ENCODE measurements around the gene POC1A.
A peak's percentile ranks its signal among the peaks of the same experiment; 100 is the strongest.

POC1A gene

GRCh38 chr3:52084216-52084945 lies 69.8 kb downstream of the POC1A start:
- no peak for DNase-seq (ENCODE audit: low spot score)

- no peak for DNase-seq (ENCODE audit: low spot score)
These were observed 70.6 kb downstream of the POC1A start for GRCh38 chr3:52083556-52084087.

- DNase-seq (ENCODE audit: low spot score), result no peak
These were observed 71.3 kb downstream of the POC1A start for GRCh38 chr3:52082951-52083350.

- no peak for DNase-seq (ENCODE audit: low spot score)
These were observed 73.1 kb downstream of the POC1A start for GRCh38 chr3:52080830-52081719.

- DNase-seq (ENCODE audit: low spot score), result no peak
These were observed 74.3 kb downstream of the POC1A start for GRCh38 chr3:52079958-52080357.

GRCh38 chr3:52078781-52079560 lies 75.3 kb downstream of the POC1A start:
- DNase-seq (ENCODE audit: low spot score), result no peak

GRCh38 chr3:52077925-52078324 lies 76.3 kb downstream of the POC1A start:
- DNase-seq (ENCODE audit: low spot score), result no peak

- DNase-seq (ENCODE audit: low spot score), result no peak
These were observed 77.1 kb downstream of the POC1A start for GRCh38 chr3:52076896-52077780.

GRCh38 chr3:52073490-52073889 lies 80.7 kb downstream of the POC1A start:
- DNase-seq (ENCODE audit: low spot score), result no peak

GRCh38 chr3:52072471-52072870 lies 81.8 kb downstream of the POC1A start:
- no peak for DNase-seq (ENCODE audit: low spot score)

GRCh38 chr3:52072020-52072419 lies 82.2 kb downstream of the POC1A start:
- DNase-seq (ENCODE audit: low spot score), result no peak

- no peak for DNase-seq (ENCODE audit: low spot score)
These were observed 83.2 kb downstream of the POC1A start for GRCh38 chr3:52070724-52071621.

GRCh38 chr3:52069855-52070254 lies 84.4 kb downstream of the POC1A start:
- DNase-seq (ENCODE audit: low spot score), result no peak

- no peak for DNase-seq (ENCODE audit: low spot score)
These were observed 85.1 kb downstream of the POC1A start for GRCh38 chr3:52069135-52069534.

- no peak for DNase-seq (ENCODE audit: low spot score)
These were observed 85.5 kb downstream of the POC1A start for GRCh38 chr3:52068730-52069129.

- no peak for DNase-seq (ENCODE audit: low spot score)
These were observed 86.1 kb downstream of the POC1A start for GRCh38 chr3:52068055-52068571.

GRCh38 chr3:52067526-52067925 lies 86.7 kb downstream of the POC1A start:
- no peak for DNase-seq (ENCODE audit: low spot score)

GRCh38 chr3:52067046-52067445 lies 87.2 kb downstream of the POC1A start:
- DNase-seq (ENCODE audit: low spot score), result no peak

- DNase-seq (ENCODE audit: low spot score), result peak; percentile 20
These were observed 88.9 kb downstream of the POC1A start for GRCh38 chr3:52065264-52065756.

GRCh38 chr3:52064561-52064960 lies 89.7 kb downstream of the POC1A start:
- no peak for DNase-seq (ENCODE audit: low spot score)

All from kidney tubule cell (primary cell).